Chondrocyte (in vitro differentiated cells): ENCODE results near the gene ZNF627. TPM values are rescaled to one million over a fixed set of nuclear protein-coding genes. Genes with fewer than 3 reads are reported as not detected.
A peak's percentile ranks its signal among the peaks of the same experiment; 100 is the strongest.
"Not testable (repeated sequence)": the region's sequence is repeated elsewhere in the genome, so short reads cannot be mapped to it uniquely, and the experiment has no call there.

ENCODE experiments used
- DNase-seq: peaks from one replicate; pipeline ENCODE4 v3.0.0; 2021; ENCODE audit warnings: mixed read lengths, low spot score
- H3K27ac Mint-ChIP-seq: one replicate; pipeline ENCODE4 v1.8.0; 2021; ENCODE audit warnings: mild to moderate bottlenecking, moderate library complexity, mixed read lengths; ENCODE audit not compliant: unreplicated experiment
- H3K27me3 Mint-ChIP-seq: 2 replicates; pipeline ENCODE4 v1.8.0; 2021; ENCODE audit warnings: low read depth, mixed read lengths
- H3K36me3 Mint-ChIP-seq: 2 replicates; pipeline ENCODE4 v1.8.0; 2021; ENCODE audit warnings: low read depth, mixed read lengths
- H3K4me1 Mint-ChIP-seq: 2 replicates; pipeline ENCODE4 v1.8.0; 2021; ENCODE audit warnings: low read depth, mild to moderate bottlenecking, mixed read lengths
- H3K4me3 Mint-ChIP-seq: one replicate; pipeline ENCODE4 v1.8.0; 2021; ENCODE audit warnings: mild to moderate bottlenecking, moderate library complexity, mixed read lengths; ENCODE audit not compliant: unreplicated experiment
- H3K9me3 Mint-ChIP-seq: 2 replicates; pipeline ENCODE4 v1.8.0; 2021; ENCODE audit warnings: low read depth, mixed read lengths
- CTCF ChIP-seq: fragments of 200-600 bp; sonication (generic); IDR thresholded peaks from 2 replicates; pipeline ENCODE4 v1.5.0; 2021; ENCODE audit warnings: antibody characterized with exemption, mild to moderate bottlenecking, moderate library complexity
- total RNA-seq: library from RNA; stranded (reverse); gene quantifications from 3 replicates; pipeline ENCODE4 v1.2.1, GENCODE V29; 2021

ZNF627 gene
- total RNA-seq, 1 donor from 2014 or later, result 14.2 TPM

GRCh38 chr19:11606484-11606883 lies 9.2 kb downstream of the ZNF627 start:
- no peak for TF ChIP-seq CTCF
- Mint-ChIP-seq H3K36me3 (peaks cover 13% of the 10 kb centered on the region), H3K27ac (peak overlapping the region; percentile 63), H3K27me3 (no peaks in the 10 kb centered on the region), H3K9me3 (no peaks in the 10 kb centered on the region), H3K4me3 (no peak overlapping the region), H3K4me1 (peaks cover 23% of the 10 kb centered on the region)
- no peak for DNase-seq

- DNase-seq, result no peak
- no peak overlapping the region for H3K4me3 Mint-ChIP-seq
- no peak for TF ChIP-seq CTCF
- peaks cover 18% of the 10 kb centered on the region for H3K36me3 Mint-ChIP-seq
- no peaks in the 10 kb centered on the region for H3K27me3 Mint-ChIP-seq
- H3K27ac Mint-ChIP-seq, result no peak overlapping the region
- H3K4me1 Mint-ChIP-seq, result peaks cover 6% of the 10 kb centered on the region
- H3K9me3 Mint-ChIP-seq, result peaks cover 3% of the 10 kb centered on the region
Observed at GRCh38 chr19:11611730-11612129, 14.4 kb downstream of the ZNF627 start.

GRCh38 chr19:11612816-11613511 lies 15.7 kb downstream of the ZNF627 start:
- Mint-ChIP-seq H3K27me3 (no peaks in the 10 kb centered on the region), H3K4me1 (peaks cover 6% of the 10 kb centered on the region), H3K9me3 (peaks cover 11% of the 10 kb centered on the region), H3K4me3 (no peak overlapping the region), H3K27ac (no peak overlapping the region), H3K36me3 (peaks cover 25% of the 10 kb centered on the region)
- no peak for TF ChIP-seq CTCF
- no peak for DNase-seq

GRCh38 chr19:11617180-11618062 lies 20.1 kb downstream of the ZNF627 start:
- H3K4me1 Mint-ChIP-seq, result peaks cover 3% of the 10 kb centered on the region
- TF ChIP-seq CTCF, result no peak
- peaks cover 15% of the 10 kb centered on the region for H3K9me3 Mint-ChIP-seq
- H3K27me3 Mint-ChIP-seq, result no peaks in the 10 kb centered on the region
- H3K27ac Mint-ChIP-seq, result no peak overlapping the region
- no peak overlapping the region for H3K4me3 Mint-ChIP-seq
- peaks cover 53% of the 10 kb centered on the region for H3K36me3 Mint-ChIP-seq
- no peak for DNase-seq

- DNase-seq, result no peak
- Mint-ChIP-seq H3K4me3 (no peak overlapping the region), H3K36me3 (peaks cover 46% of the 10 kb centered on the region), H3K4me1 (peaks cover 25% of the 10 kb centered on the region), H3K27ac (peak overlapping the region; percentile 27), H3K9me3 (peaks cover 15% of the 10 kb centered on the region), H3K27me3 (no peaks in the 10 kb centered on the region)
- TF ChIP-seq CTCF, result no peak
Observed at GRCh38 chr19:11620553-11620952, 23.3 kb downstream of the ZNF627 start.

- Mint-ChIP-seq H3K36me3 (peaks cover 34% of the 10 kb centered on the region), H3K4me1 (peaks cover 25% of the 10 kb centered on the region)
- DNase-seq, H3K4me3 Mint-ChIP-seq, H3K27ac Mint-ChIP-seq, H3K9me3 Mint-ChIP-seq, H3K27me3 Mint-ChIP-seq: not testable (repeated sequence)
Observed at GRCh38 chr19:11622401-11622800, 25.1 kb downstream of the ZNF627 start.
